HG02885 (cell line): Measurements from ENCODE around the gene SLCO2B1.

Source experiments
- ATAC-seq: cut with Tn5 transposase; IDR thresholded peaks from one replicate; pipeline ENCODE4 v1.9.1; 2021; ENCODE audit warnings: mild to moderate bottlenecking; ENCODE audit not compliant: unreplicated experiment, poor library complexity

SLCO2B1 gene

GRCh38 chr11:75189911-75190310 is 39.0 kb downstream of the SLCO2B1 start:
- ATAC-seq = no peak

GRCh38 chr11:75190652-75191329 is 39.9 kb downstream of the SLCO2B1 start:
- no peak for ATAC-seq

GRCh38 chr11:75191330-75191717 is 40.4 kb downstream of the SLCO2B1 start:
- ATAC-seq = no peak

GRCh38 chr11:75193271-75193670 is 42.4 kb downstream of the SLCO2B1 start:
- ATAC-seq = no peak

GRCh38 chr11:75193711-75194110 is 42.8 kb downstream of the SLCO2B1 start:
- ATAC-seq = no peak

- no peak for ATAC-seq
These were observed 43.2 kb downstream of the SLCO2B1 start for GRCh38 chr11:75194147-75194546.

GRCh38 chr11:75195167-75195962 is 44.5 kb downstream of the SLCO2B1 start:
- ATAC-seq = no peak

- ATAC-seq = no peak
These were observed 45.5 kb downstream of the SLCO2B1 start for GRCh38 chr11:75196426-75196825.

GRCh38 chr11:75197512-75198277 is 46.8 kb downstream of the SLCO2B1 start:
- no peak for ATAC-seq

GRCh38 chr11:75198278-75198973 is 47.5 kb downstream of the SLCO2B1 start:
- no peak for ATAC-seq

GRCh38 chr11:75199412-75199955 is 48.6 kb downstream of the SLCO2B1 start:
- no peak for ATAC-seq

GRCh38 chr11:75200051-75200450 is 49.1 kb downstream of the SLCO2B1 start:
- no peak for ATAC-seq

- ATAC-seq = no peak
These were observed 49.6 kb downstream of the SLCO2B1 start for GRCh38 chr11:75200531-75200930.

- ATAC-seq = no peak
These were observed 50.9 kb downstream of the SLCO2B1 start for GRCh38 chr11:75201771-75202170.

- no peak for ATAC-seq
These were observed 51.3 kb downstream of the SLCO2B1 start for GRCh38 chr11:75202195-75202594.

- no peak for ATAC-seq
These were observed 52.2 kb downstream of the SLCO2B1 start for GRCh38 chr11:75203138-75203537.

- ATAC-seq = no peak
These were observed 52.7 kb downstream of the SLCO2B1 start for GRCh38 chr11:75203641-75204011.

GRCh38 chr11:75204012-75204674 is 53.2 kb downstream of the SLCO2B1 start:
- no peak for ATAC-seq

GRCh38 chr11:75204685-75205563 is 54.0 kb downstream of the SLCO2B1 start:
- peak; percentile 66 for ATAC-seq
